Measurements from ENCODE around the gene NKAPL. TPM values are rescaled to one million over a fixed set of nuclear protein-coding genes. Genes with fewer than 3 reads are reported as not detected.

NKAPL gene
- total and polyA plus RNA-seq, 2 of the 13 experiments (the other 11 are each of a cell fraction or from before 2014, with no cell fraction given): not detected

DNA sequence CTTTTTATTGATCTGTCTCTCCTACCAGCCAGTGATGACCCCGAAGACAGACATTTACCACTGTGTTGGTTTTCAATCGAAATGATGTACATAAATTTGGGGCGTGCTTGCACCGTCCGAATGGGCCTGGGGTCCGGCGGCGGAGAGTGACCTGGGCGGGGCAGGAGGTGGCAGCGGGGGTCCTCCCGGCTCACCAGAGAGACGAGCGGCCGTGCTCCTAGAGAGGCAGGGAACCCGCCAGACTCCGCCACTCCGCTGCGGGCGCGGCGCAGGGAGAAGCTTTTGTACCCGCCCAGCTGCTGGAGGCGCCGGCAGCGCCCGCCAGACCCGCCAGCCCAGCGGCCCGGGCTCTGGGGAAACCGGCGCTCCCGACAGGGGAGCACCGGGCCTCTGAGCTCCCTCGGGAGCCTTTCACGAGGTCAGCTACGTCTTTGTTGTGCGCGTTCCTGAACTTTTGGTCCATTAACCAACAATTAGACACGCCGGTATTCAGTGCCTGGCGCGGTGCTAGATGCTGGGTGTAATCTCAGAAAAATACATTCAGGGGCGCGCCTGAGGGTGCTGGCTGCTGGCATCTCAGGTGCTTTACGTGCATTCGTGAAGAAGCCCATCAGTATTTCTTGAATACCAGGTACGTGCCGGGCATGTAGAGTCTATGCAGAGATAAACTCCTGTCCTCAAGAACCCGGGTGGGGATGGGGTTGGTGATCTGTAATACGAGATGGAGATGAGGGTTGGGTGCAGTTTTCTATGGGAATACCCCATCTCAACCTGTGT lies 22.4 kb downstream of the NKAPL start, which contains the start of gene PGBD1 (continued):
- TF ChIP-seq, protein P1, sequence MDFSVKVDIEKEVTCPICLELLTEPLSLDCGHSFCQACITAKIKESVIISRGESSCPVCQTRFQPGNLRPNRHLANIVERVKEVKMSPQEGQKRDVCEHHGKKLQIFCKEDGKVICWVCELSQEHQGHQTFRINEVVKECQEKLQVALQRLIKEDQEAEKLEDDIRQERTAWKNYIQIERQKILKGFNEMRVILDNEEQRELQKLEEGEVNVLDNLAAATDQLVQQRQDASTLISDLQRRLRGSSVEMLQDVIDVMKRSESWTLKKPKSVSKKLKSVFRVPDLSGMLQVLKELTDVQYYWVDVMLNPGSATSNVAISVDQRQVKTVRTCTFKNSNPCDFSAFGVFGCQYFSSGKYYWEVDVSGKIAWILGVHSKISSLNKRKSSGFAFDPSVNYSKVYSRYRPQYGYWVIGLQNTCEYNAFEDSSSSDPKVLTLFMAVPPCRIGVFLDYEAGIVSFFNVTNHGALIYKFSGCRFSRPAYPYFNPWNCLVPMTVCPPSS (IDR thresholded peaks at IDR 0.05): no peak
- TF ChIP-seq LBX2 (CRISPR knock-in tag; IDR thresholded peaks at IDR 0.05; ENCODE audit: borderline replicate concordance) (no peak), ZIK1 (CRISPR knock-in tag; IDR thresholded peaks at IDR 0.05; ENCODE audit: borderline replicate concordance, low read depth) (no peak), XBP1 (CRISPR knock-in tag; IDR thresholded peaks at IDR 0.05) (peak; percentile 56; the same call in 1 of the 2 replicates), ZNF780A (CRISPR knock-in tag; IDR thresholded peaks at IDR 0.05) (no peak; the same call in 1 of the 2 replicates), ZNF670 (CRISPR knock-in tag; IDR thresholded peaks at IDR 0.05; ENCODE audit: borderline replicate concordance) (0 out of 2 replicates have a peak, but pooled peaks have one; percentile 15), NR2F2 (IDR thresholded peaks at IDR 0.05; ENCODE audit: borderline replicate concordance, low read depth) (no peak), ZNF713 (CRISPR knock-in tag; IDR thresholded peaks at IDR 0.05) (no peak; the same call in 1 of the 2 replicates), CAMTA2 (CRISPR knock-in tag; IDR thresholded peaks at IDR 0.05; ENCODE audit: borderline replicate concordance) (no peak), XRCC5 (optimal IDR thresholded peaks at IDR 0.05; ENCODE audit: low read length) (peak; percentile 61), ZNF792 (CRISPR knock-in tag; IDR thresholded peaks at IDR 0.05) (peak; percentile 82; the same call in 1 of the 2 replicates), DRAP1 (CRISPR knock-in tag; IDR thresholded peaks at IDR 0.05) (peak; percentile 58; the same call in 1 of the 2 replicates), MLX (CRISPR knock-in tag; IDR thresholded peaks at IDR 0.05) (no peak), RBM22 (optimal IDR thresholded peaks at IDR 0.05; ENCODE audit: low read length) (no peak), SP4 (CRISPR knock-in tag; IDR thresholded peaks at IDR 0.05) (peak; percentile 72), ZNF563 (CRISPR knock-in tag; IDR thresholded peaks at IDR 0.05) (no peak), ZNF644 (CRISPR knock-in tag; IDR thresholded peaks at IDR 0.05; ENCODE audit: low read depth) (0 out of 2 replicates have a peak, but pooled peaks have one; percentile 20), NFE2 (CRISPR knock-in tag; IDR thresholded peaks at IDR 0.05) (no peak), FOXK2 (IDR thresholded peaks at IDR 0.05) (no peak), THAP11 (CRISPR knock-in tag; IDR thresholded peaks at IDR 0.05) (peak; percentile 81), PHF8 (CRISPR knock-in tag; IDR thresholded peaks at IDR 0.05) (peak; percentile 89), NFE2L1 (CRISPR knock-in tag; IDR thresholded peaks at IDR 0.05; ENCODE audit: borderline replicate concordance) (no peak), RARG (CRISPR knock-in tag; IDR thresholded peaks at IDR 0.05; ENCODE audit: low read depth) (no peak), SNRNP70 (IDR thresholded peaks at IDR 0.05; ENCODE audit: low read depth, low read length) (no peak), SP1 (IDR thresholded peaks at IDR 0.05) (no peak), SP1 (CRISPR knock-in tag; IDR thresholded peaks at IDR 0.05) (no peak), SSRP1 (CRISPR knock-in tag; IDR thresholded peaks at IDR 0.05) (0 out of 2 replicates have a peak, but pooled peaks have one; percentile 61), ZNF224 (CRISPR knock-in tag; IDR thresholded peaks at IDR 0.05) (peak; percentile 73; the same call in 1 of the 2 replicates), ZNF772 (CRISPR knock-in tag; IDR thresholded peaks at IDR 0.05) (peak; percentile 88), CCAR2 (optimal IDR thresholded peaks at IDR 0.05; ENCODE audit: low read depth, low read length) (no peak), POLR2AphosphoS5 (IDR thresholded peaks at IDR 0.05; ENCODE audit: low read depth, low read length) (peak; percentile 67), ESRRA (CRISPR knock-in tag; IDR thresholded peaks at IDR 0.05; ENCODE audit: low read depth) (no peak; the same call in 1 of the 2 replicates)

Data from HepG2 (cell line).